ENCODE data around the gene RASA2. TPM values are rescaled to one million over a fixed set of nuclear protein-coding genes. Genes with fewer than 3 reads are reported as not detected.
"Not testable (repeated sequence)": the region's sequence is repeated elsewhere in the genome, so short reads cannot be mapped to it uniquely, and the experiment has no call there.

The RASA2 gene
- total RNA-seq, 2 experiments from 2014 or later = 62.6 to 70.8 TPM

DNA sequence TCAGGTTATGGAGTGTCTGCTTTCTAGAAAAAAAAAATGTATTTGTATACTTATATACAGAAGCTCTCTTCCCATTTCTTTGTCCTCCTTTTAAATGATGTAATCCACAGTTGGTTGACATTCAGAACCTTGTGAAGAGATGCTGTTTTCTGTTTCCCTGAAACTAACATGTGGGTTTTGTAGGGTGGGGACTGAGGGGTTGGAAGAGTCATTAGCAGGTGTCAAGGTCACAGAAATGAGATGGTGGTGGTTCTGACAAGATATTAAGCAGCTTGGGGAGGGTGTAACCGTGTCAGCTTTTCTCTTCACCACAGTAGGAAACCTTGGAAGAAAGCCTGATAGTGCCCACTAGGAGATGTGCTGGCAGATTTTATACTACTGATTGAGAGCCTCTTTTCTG is 2.4 kb downstream of the RASA2 start:
- Mint-ChIP-seq H3K4me3 (peak overlapping the region; percentile 54), H3K27me3 (no peaks in the 10 kb centered on the region), H3K4me1 (peaks cover 70% of the 10 kb centered on the region), H3K9me3 (peaks cover 2% of the 10 kb centered on the region), H3K36me3 (peaks cover 31% of the 10 kb centered on the region), H3K27ac (peak overlapping the region; percentile 78)
- no peak for ATAC-seq (ENCODE audit: low read depth)
- DNase-seq = no peak
- POLR2A ChIA-PET = interaction anchor here (4.6 kb wide), 1 partner anchor 11 kb away, joined by 115 read pairs; no protein-coding TSS in a partner anchor

DNA sequence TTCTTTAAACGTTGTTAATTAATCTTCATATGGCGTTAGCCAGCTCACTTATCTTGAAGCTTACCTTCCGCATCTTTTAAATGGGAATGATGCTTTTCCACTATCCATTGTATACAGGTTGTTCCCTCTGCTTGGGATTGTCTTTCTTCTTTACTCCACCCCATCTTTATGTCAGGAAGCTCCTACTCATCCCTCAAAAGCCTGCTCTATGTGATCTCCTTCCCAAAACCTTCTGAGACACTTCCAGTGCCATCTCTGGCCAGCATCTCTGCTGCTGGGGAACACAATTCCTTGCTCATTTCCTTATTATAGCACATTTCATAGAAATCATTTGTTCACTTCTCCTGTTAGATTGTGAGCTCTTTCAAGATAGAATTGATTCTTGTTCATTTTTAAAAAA is 4.3 kb downstream of the RASA2 start:
- ATAC-seq (ENCODE audit: low read depth) (no peak), DNase-seq (no peak)
- Mint-ChIP-seq H3K36me3 (peaks cover 46% of the 10 kb centered on the region), H3K27ac (no peak overlapping the region), H3K4me3 (peak overlapping the region; percentile 44), H3K4me1 (peaks cover 75% of the 10 kb centered on the region), H3K27me3 (no peaks in the 10 kb centered on the region), H3K9me3 (peaks cover 4% of the 10 kb centered on the region)
- POLR2A ChIA-PET = interaction anchor here (1.1 kb wide), 1 partner anchor 62 kb away, joined by 4 read pairs; no protein-coding TSS in a partner anchor

DNA sequence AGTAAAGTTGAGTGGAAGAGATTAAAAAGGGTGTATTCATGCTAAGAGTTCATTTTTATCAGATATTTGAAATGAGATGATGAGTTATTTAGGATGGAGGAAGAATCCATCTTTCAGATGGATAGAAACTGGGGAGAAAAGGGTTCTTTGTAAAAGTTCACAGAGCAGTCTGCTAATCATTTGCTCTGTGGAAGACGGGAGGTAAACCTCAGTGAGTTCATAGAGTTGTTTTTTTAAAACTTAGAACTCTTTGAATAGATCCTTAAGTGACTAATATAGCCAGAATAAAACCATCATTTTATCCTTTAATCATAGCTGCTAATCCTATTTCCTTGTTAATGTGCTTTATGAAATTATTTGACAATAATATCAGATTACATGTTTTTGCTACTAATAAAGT is 5.1 kb downstream of the RASA2 start:
- POLR2A ChIA-PET = no interaction called here
- Mint-ChIP-seq H3K27me3 (no peaks in the 10 kb centered on the region), H3K4me3 (peak overlapping the region; percentile 41), H3K27ac (no peak overlapping the region), H3K4me1 (peaks cover 79% of the 10 kb centered on the region), H3K9me3 (peaks cover 7% of the 10 kb centered on the region), H3K36me3 (peaks cover 53% of the 10 kb centered on the region)
- no peak for ATAC-seq (ENCODE audit: low read depth)
- DNase-seq = no peak

DNA sequence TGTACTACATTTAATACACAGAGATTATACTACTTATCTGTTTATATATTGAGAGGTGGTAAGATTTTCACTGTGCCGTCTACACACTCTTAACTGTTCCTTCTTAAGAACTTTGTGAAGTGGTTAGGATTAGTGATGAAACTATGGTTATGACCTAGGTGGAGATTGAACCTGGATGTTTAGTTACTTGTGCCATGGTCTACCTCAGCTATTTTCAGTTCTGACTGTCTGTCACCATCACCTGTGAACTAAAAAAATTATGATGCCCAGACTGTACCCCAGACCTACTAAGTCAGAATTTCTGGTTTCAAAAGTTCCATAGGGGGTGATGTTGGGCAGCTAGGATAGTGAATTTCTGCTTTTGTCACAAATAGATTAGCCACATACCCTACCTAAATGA is 6.4 kb downstream of the RASA2 start:
- DNase-seq (no peak), ATAC-seq (ENCODE audit: low read depth) (peak; percentile 68)
- H3K4me1 Mint-ChIP-seq = peaks cover 83% of the 10 kb centered on the region
- H3K4me3 Mint-ChIP-seq = peak overlapping the region; percentile 46
- POLR2A ChIA-PET = no interaction called here
- H3K27me3 Mint-ChIP-seq = no peaks in the 10 kb centered on the region
- peak overlapping the region; percentile 46 for H3K27ac Mint-ChIP-seq
- peaks cover 54% of the 10 kb centered on the region for H3K36me3 Mint-ChIP-seq
- peaks cover 7% of the 10 kb centered on the region for H3K9me3 Mint-ChIP-seq

DNA sequence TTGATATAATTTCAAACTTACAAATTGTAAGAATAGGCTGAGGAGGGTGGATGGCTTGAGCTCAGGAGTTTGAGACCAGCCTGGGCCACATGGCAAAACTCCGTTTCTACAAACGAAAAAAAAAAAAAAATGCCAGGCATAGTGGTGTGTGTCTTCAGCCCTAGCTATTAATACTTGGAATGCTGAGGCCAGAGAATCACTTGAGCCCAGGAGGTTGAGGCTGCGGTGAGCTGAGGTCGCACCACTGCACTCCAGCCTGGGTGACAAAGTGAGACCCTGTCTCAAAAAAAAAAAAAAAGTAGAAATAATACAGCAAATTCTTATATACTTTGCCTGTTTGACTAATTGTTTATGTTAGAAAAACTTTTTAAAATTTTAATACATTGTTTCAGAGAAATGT is 10.8 kb downstream of the RASA2 start:
- POLR2A ChIA-PET = interaction anchor here (0.7 to 5.8 kb wide), 5 partner anchors 10 to 68 kb away, joined by 3 to 115 read pairs (median 5); partner anchors contain the start of gene RASA2
- peaks cover 75% of the 10 kb centered on the region for H3K4me1 Mint-ChIP-seq
- not testable (repeated sequence) for H3K27me3 Mint-ChIP-seq; H3K4me3 Mint-ChIP-seq; H3K9me3 Mint-ChIP-seq; H3K27ac Mint-ChIP-seq; DNase-seq; ATAC-seq (ENCODE audit: low read depth)
- H3K36me3 Mint-ChIP-seq = peaks cover 42% of the 10 kb centered on the region

DNA sequence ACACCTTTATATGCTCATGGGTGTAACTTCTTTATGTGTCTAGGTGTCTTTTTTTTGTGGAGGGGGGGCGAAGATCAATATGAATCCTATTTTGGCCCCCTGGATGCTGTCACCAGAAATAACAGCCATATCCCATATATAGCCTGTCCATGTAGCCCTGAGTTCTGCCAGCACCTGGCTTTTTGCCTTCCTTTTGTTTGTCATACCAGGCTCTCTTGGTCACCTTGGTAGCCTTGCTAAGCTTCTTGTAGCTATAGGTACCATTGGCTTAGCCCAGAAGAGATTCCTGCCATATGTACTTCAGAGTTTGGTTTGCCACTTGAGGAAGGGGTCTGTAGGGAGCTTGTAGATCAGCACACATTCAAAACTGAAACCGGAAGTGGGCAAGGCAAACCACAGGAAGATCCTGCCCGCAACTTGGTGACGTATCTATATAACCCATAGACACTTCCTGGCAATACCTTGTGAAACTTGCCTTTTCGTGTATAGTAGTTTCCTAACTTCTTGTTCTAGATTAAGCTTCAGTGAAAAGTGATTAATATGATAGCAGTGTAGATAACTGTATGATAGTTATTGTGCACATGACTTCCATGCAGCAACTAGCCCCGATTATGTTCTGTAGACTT is 11.9 kb downstream of the RASA2 start:
- peaks cover 65% of the 10 kb centered on the region for H3K4me1 Mint-ChIP-seq
- H3K9me3 Mint-ChIP-seq = peaks cover 8% of the 10 kb centered on the region
- DNase-seq (peak; percentile 81), ATAC-seq (ENCODE audit: low read depth) (peak; percentile 87)
- POLR2A ChIA-PET = interaction anchor here (0.6 to 5.8 kb wide), 6 partner anchors 11 to 267 kb away, joined by 3 to 115 read pairs (median 4); partner anchors contain the start of genes PXYLP1 and RASA2
- H3K36me3 Mint-ChIP-seq = peaks cover 41% of the 10 kb centered on the region
- peak overlapping the region; percentile 82 for H3K4me3 Mint-ChIP-seq
- peak overlapping the region; percentile 95 for H3K27ac Mint-ChIP-seq
- no peaks in the 10 kb centered on the region for H3K27me3 Mint-ChIP-seq

DNA sequence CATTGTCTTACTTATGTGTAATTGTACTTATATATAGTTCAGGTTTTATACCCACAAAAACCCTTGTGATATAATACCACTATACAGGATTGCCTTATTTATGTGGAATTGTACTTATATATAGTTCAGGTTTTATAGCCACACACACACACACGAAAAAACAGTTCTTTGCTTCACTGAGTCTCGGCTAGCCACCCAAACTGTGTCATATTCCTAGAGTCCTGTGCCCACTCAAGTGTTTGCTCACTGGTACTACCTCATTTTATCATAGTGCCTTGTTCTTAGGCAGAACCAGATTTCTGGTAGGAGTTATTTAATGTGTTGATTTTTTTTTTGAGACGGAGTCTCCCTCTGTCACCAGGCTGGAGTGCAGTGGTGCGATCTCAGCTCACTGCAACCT is 12.5 kb downstream of the RASA2 start:
- ATAC-seq (ENCODE audit: low read depth) (peak; percentile 16), DNase-seq (no peak)
- no peaks in the 10 kb centered on the region for H3K27me3 Mint-ChIP-seq
- POLR2A ChIA-PET = interaction anchor here (1.0 to 5.8 kb wide), 5 partner anchors 12 to 268 kb away, joined by 3 to 115 read pairs (median 3); partner anchors contain the start of genes PXYLP1 and RASA2
- H3K27ac Mint-ChIP-seq = peak overlapping the region; percentile 95
- peak overlapping the region; percentile 82 for H3K4me3 Mint-ChIP-seq
- peaks cover 38% of the 10 kb centered on the region for H3K36me3 Mint-ChIP-seq
- H3K9me3 Mint-ChIP-seq = peaks cover 8% of the 10 kb centered on the region
- H3K4me1 Mint-ChIP-seq = peaks cover 61% of the 10 kb centered on the region

DNA sequence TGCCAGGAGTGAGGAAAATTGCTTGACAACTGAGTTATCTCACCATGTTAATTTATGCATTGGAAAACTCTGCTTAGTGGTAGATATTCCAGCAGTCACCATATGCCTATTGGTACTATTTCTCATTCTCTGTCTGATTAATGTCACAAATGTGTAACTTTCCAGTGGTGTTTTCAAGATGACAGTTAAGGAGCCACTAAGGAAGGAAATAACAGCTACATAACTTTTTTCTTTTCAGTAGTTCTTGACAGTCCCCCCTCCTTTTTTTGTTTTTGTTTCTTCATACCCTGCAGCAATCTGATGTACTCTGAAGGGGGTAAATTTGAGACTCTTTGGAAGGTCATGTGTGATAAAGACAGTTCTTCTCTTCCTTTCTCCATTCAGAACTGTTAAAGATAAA is 13.1 kb downstream of the RASA2 start:
- Mint-ChIP-seq H3K36me3 (peaks cover 33% of the 10 kb centered on the region), H3K27ac (peak overlapping the region; percentile 95), H3K27me3 (no peaks in the 10 kb centered on the region), H3K4me1 (peaks cover 57% of the 10 kb centered on the region), H3K9me3 (peaks cover 8% of the 10 kb centered on the region), H3K4me3 (peak overlapping the region; percentile 82)
- ATAC-seq (ENCODE audit: low read depth) (peak; percentile 9), DNase-seq (no peak)
- POLR2A ChIA-PET = interaction anchor here (1.4 to 5.8 kb wide), 3 partner anchors 13 to 52 kb away, joined by 3 to 115 read pairs (median 26); partner anchors contain the start of gene RASA2

DNA sequence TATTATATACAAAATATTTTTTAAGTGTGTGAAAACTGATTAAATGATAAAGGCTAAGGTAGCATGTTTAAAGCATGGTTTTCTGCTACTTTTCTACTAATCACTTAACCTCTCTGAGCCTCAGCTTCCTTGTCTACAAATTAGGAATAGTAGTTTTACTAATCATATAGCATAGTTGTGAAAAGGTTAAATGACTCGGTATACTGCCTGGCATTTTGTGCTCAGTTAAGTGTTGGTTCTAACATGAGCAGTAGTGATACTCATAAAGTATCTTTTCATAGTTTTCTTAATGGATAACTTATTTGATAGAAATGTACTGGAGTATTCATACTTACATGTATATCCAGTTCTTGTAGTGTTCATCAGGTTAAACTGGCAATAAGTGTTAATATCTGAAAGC is 13.6 kb downstream of the RASA2 start:
- ATAC-seq (ENCODE audit: low read depth) (no peak), DNase-seq (no peak)
- H3K9me3 Mint-ChIP-seq = peaks cover 8% of the 10 kb centered on the region
- peak overlapping the region; percentile 95 for H3K27ac Mint-ChIP-seq
- no peak overlapping the region for H3K4me3 Mint-ChIP-seq
- no peaks in the 10 kb centered on the region for H3K27me3 Mint-ChIP-seq
- H3K4me1 Mint-ChIP-seq = peaks cover 54% of the 10 kb centered on the region
- POLR2A ChIA-PET = interaction anchor here (1.4 to 5.8 kb wide), 3 partner anchors 13 to 52 kb away, joined by 3 to 115 read pairs (median 26); partner anchors contain the start of gene RASA2
- peaks cover 30% of the 10 kb centered on the region for H3K36me3 Mint-ChIP-seq

DNA sequence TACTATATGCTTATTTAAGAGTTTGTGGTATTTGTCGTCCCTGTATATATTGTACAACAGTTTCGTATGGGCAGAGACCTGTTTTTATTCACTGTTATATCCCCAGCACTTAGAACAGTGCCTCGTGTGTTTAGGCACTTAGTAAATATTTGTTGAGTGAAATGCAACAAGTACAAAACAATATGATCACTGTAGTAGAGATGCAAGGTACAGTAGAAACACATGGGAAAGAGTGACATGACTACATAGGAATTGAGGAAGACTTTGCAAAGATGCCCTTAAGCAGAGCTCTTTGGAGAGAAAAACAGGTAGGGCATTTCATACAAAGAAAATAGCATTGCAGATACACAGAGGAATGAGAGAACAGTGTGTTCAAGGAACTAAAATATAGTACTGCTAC is 18.3 kb downstream of the RASA2 start:
- ATAC-seq (ENCODE audit: low read depth) = no peak
- Mint-ChIP-seq H3K27me3 (no peaks in the 10 kb centered on the region), H3K4me1 (peaks cover 29% of the 10 kb centered on the region), H3K4me3 (no peak overlapping the region), H3K36me3 (peaks cover 25% of the 10 kb centered on the region), H3K27ac (no peak overlapping the region), H3K9me3 (peaks cover 1% of the 10 kb centered on the region)
- POLR2A ChIA-PET = no interaction called here
- DNase-seq = no peak

DNA sequence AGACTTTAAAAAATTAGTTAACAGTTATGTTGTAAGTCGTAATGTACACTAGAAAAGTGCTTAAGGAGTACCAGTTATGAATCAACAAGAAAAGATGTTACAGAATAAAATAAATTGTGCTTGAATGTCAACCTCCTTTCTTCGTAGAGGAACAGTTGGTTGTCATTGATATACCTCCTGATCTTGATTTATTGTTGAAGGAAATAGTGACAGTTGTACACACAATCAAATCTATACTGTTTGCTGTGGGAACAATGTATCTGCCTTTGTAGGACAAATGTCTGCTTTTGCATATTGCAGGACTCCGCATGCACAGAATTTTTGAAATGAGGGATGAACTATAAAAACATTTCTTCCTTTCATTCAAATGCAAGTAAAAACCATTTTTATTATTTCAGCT is 19.2 kb downstream of the RASA2 start:
- H3K9me3 Mint-ChIP-seq = peaks cover 1% of the 10 kb centered on the region
- no peak for ATAC-seq (ENCODE audit: low read depth)
- DNase-seq = no peak
- peaks cover 34% of the 10 kb centered on the region for H3K36me3 Mint-ChIP-seq
- POLR2A ChIA-PET = no interaction called here
- no peak overlapping the region for H3K4me3 Mint-ChIP-seq
- peaks cover 35% of the 10 kb centered on the region for H3K4me1 Mint-ChIP-seq
- no peaks in the 10 kb centered on the region for H3K27me3 Mint-ChIP-seq
- no peak overlapping the region for H3K27ac Mint-ChIP-seq

DNA sequence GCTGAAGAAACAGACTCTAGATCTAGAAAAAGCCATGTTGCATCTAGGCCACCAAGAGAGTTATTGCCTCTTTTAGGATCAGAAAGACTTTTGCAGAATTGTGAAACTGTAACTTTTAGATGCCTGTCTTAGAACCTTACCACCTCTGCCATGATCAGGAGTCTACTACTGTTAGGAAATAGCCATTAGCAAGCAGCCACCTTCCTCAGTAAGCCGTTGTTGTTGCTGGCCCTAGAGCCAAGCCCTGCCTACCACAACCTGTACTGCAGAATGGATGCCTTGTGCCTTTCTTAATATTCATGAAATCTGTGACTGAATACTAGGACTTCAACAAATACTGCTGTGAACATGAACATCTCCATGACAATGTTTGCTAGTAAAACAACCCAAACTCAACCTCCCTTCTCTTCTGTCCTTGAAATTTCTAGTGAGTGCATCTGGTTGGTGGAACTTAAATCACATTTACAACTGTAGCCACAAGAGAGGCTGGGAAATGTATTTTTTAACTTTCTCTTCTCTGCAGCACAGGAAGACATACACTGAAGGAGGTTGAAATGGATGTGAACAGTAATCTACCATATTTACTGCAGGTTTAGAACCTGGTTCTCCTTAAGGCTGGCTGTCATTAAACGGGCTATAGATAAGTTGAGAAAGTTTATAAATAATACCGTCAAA is 20.7 kb downstream of the RASA2 start:
- peak overlapping the region; percentile 18 for H3K4me3 Mint-ChIP-seq
- H3K36me3 Mint-ChIP-seq = peaks cover 37% of the 10 kb centered on the region
- POLR2A ChIA-PET = no interaction called here
- no peak for DNase-seq
- H3K4me1 Mint-ChIP-seq = peaks cover 33% of the 10 kb centered on the region
- peak overlapping the region; percentile 31 for H3K27ac Mint-ChIP-seq
- no peaks in the 10 kb centered on the region for H3K27me3 Mint-ChIP-seq
- H3K9me3 Mint-ChIP-seq = peaks cover 1% of the 10 kb centered on the region
- peak; percentile 84 for ATAC-seq (ENCODE audit: low read depth)

DNA sequence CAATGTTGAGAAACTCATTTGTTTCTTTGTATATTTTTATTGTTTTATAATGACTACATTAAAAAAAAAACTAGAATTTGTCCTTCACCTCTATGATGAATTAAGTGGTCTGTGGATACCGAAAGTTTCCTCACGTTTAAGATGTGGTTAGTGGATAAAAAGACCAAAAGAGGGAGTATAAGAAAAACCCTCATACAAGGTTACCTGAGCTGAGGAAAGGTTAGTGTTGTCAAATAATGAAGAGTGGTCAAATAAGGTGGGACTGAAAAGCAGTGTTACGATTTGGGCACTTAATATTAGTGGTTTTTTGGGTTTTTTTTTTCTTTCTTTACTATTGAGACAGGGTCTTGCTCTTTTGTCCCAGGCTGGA is 21.2 kb downstream of the RASA2 start:
- peaks cover 33% of the 10 kb centered on the region for H3K4me1 Mint-ChIP-seq
- DNase-seq (no peak), ATAC-seq (ENCODE audit: low read depth) (peak; percentile 23)
- peaks cover under 1% of the 10 kb centered on the region for H3K9me3 Mint-ChIP-seq
- H3K27me3 Mint-ChIP-seq = no peaks in the 10 kb centered on the region
- no peak overlapping the region for H3K4me3 Mint-ChIP-seq
- H3K27ac Mint-ChIP-seq = no peak overlapping the region
- POLR2A ChIA-PET = interaction anchor here (1.3 kb wide), 1 partner anchor 20 kb away, joined by 4 read pairs; no protein-coding TSS in a partner anchor
- peaks cover 41% of the 10 kb centered on the region for H3K36me3 Mint-ChIP-seq
